SK-N-SH treated with all-trans-retinoic acid at 6 μM for 48 hours (cell line): ENCODE data around the gene UBXN10.

Experiments
- ATAC-seq: fragments of 200-7000 bp; cut with Tn5 transposase; 3 replicates; pipeline ENCODE4 v1.9.1; 2020; ENCODE audit warnings: mild to moderate bottlenecking, moderate library complexity
- ARNTL ChIP-seq: fragments of 450-650 bp; formaldehyde crosslinking; IDR thresholded peaks from 2 replicates; pipeline ENCODE4 v1.5.0; 2020; ENCODE audit warnings: low read depth, mild to moderate bottlenecking, moderate library complexity, borderline replicate concordance
- CSDC2 ChIP-seq: fragments of 250-450 bp; sonication (Bioruptor Pico); IDR thresholded peaks from 2 replicates; pipeline ENCODE4 v1.5.0; 2020; ENCODE audit warnings: mild to moderate bottlenecking, moderate library complexity
- ESRRG ChIP-seq: fragments of 250-450 bp; sonication (Bioruptor Pico); IDR thresholded peaks from 2 replicates; pipeline ENCODE4 v1.6.1; 2021; ENCODE audit warnings: mild to moderate bottlenecking
- GLIS3 ChIP-seq: fragments of 250-450 bp; sonication (Bioruptor Pico); IDR thresholded peaks from 2 replicates; pipeline ENCODE4 v1.5.0; 2020; ENCODE audit warnings: mild to moderate bottlenecking, moderate library complexity
- ISL1 ChIP-seq: fragments of 250-450 bp; sonication (Bioruptor Pico); IDR thresholded peaks from 2 replicates; pipeline ENCODE4 v2.1.2; 2022; ENCODE audit warnings: mild to moderate bottlenecking, moderate library complexity
- OSR1 ChIP-seq: fragments of 250-450 bp; sonication (Bioruptor Pico); IDR thresholded peaks from 2 replicates; pipeline ENCODE4 v1.8.0; 2022; ENCODE audit warnings: moderate library complexity, mild to moderate bottlenecking, inconsistent platforms
- PPARA ChIP-seq: fragments of 250-450 bp; sonication (Bioruptor Pico); IDR thresholded peaks from 2 replicates; pipeline ENCODE4 v1.5.0; 2020; ENCODE audit warnings: mild to moderate bottlenecking, borderline replicate concordance
- SNAI2 ChIP-seq: fragments of 250-450 bp; sonication (Bioruptor Pico); IDR thresholded peaks from 2 replicates; pipeline ENCODE4 v1.5.0; 2020; ENCODE audit warnings: mild to moderate bottlenecking, moderate library complexity
- TCF4 ChIP-seq: fragments of 250-450 bp; sonication (Bioruptor Pico); IDR thresholded peaks from 2 replicates; pipeline ENCODE4 v1.8.0; 2021; ENCODE audit warnings: mild to moderate bottlenecking, moderate library complexity, borderline replicate concordance
- ZC3H10 ChIP-seq: fragments of 250-450 bp; sonication (Bioruptor Pico); IDR thresholded peaks from 2 replicates; pipeline ENCODE4 v1.5.1; 2021; ENCODE audit warnings: mild to moderate bottlenecking, moderate library complexity
- ZFP3 ChIP-seq: fragments of 250-450 bp; sonication (Bioruptor Pico); IDR thresholded peaks from 2 replicates; pipeline ENCODE4 v1.5.0; 2020; ENCODE audit warnings: mild to moderate bottlenecking, moderate library complexity
- ZFP30 ChIP-seq: fragments of 450-650 bp; formaldehyde crosslinking; IDR thresholded peaks from 2 replicates; pipeline ENCODE4 v1.5.0; 2022; ENCODE audit warnings: mild to moderate bottlenecking, moderate library complexity
- ZNF565 ChIP-seq: fragments of 450-650 bp; formaldehyde crosslinking; conservative IDR thresholded peaks from 2 replicates; pipeline ENCODE4 v1.5.0; 2020; ENCODE audit warnings: low read depth, mild to moderate bottlenecking, moderate library complexity
- ZNF70 ChIP-seq: fragments of 450-650 bp; formaldehyde crosslinking; IDR thresholded peaks from 2 replicates; pipeline ENCODE4 v1.5.0; 2020; ENCODE audit warnings: mild to moderate bottlenecking, moderate library complexity
- ZNF8 ChIP-seq: fragments of 450-650 bp; formaldehyde crosslinking; IDR thresholded peaks from 2 replicates; pipeline ENCODE4 v1.5.0; 2020; ENCODE audit warnings: mild to moderate bottlenecking, moderate library complexity
- TF ChIP-seq, protein P1 (sequence below): fragments of 250-450 bp; sonication (Bioruptor Pico); IDR thresholded peaks from 2 replicates; pipeline ENCODE4 v1.8.0; 2020; ENCODE audit warnings: mild to moderate bottlenecking, moderate library complexity, borderline replicate concordance
- TF ChIP-seq, protein P2 (sequence below): fragments of 250-450 bp; sonication (Bioruptor Pico); IDR thresholded peaks from 2 replicates; pipeline ENCODE4 v1.5.0; 2020; ENCODE audit warnings: mild to moderate bottlenecking, moderate library complexity
- TF ChIP-seq, protein P3 (sequence below): fragments of 250-450 bp; sonication (Bioruptor Pico); IDR thresholded peaks from 2 replicates; pipeline ENCODE4 v1.5.1; 2020; ENCODE audit warnings: low read depth, mild to moderate bottlenecking, moderate library complexity
- TF ChIP-seq, protein P4 (sequence below): fragments of 250-450 bp; sonication (Bioruptor Pico); IDR thresholded peaks from 2 replicates; pipeline ENCODE4 v1.8.0; 2021; ENCODE audit warnings: low read depth, mild to moderate bottlenecking, moderate library complexity, borderline replicate concordance

UBXN10 gene

DNA sequence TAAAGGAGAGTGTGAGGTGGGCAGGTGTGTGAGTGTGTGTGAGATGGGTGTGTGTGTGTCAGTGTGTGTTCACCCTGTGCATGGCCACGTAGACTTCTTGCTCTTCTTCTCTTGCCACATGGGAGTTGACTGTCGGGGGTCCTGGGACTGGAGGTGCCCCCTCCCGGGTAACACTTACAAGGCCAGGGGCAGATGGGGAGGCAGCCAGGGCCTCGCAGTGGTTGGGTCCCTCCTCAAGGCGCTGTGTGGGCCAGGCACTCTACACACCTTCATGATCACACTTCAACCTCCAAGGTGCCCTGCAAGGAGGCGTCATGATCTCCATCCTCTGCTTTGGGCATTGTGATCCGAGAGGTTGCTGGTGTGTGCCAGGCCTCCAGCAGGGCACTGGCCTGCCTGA is 44.4 kb upstream of the UBXN10 start:
- TF ChIP-seq, protein P1, sequence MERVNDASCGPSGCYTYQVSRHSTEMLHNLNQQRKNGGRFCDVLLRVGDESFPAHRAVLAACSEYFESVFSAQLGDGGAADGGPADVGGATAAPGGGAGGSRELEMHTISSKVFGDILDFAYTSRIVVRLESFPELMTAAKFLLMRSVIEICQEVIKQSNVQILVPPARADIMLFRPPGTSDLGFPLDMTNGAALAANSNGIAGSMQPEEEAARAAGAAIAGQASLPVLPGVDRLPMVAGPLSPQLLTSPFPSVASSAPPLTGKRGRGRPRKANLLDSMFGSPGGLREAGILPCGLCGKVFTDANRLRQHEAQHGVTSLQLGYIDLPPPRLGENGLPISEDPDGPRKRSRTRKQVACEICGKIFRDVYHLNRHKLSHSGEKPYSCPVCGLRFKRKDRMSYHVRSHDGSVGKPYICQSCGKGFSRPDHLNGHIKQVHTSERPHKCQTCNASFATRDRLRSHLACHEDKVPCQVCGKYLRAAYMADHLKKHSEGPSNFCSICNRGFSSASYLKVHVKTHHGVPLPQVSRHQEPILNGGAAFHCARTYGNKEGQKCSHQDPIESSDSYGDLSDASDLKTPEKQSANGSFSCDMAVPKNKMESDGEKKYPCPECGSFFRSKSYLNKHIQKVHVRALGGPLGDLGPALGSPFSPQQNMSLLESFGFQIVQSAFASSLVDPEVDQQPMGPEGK (CRISPR knock-in tag) = no peak
- TF ChIP-seq SNAI2 (no peak), CSDC2 (no peak), ZC3H10 (CRISPR knock-in tag) (no peak), PPARA (no peak), ZNF70 (no peak), ZNF8 (no peak), OSR1 (no peak), GLIS3 (CRISPR knock-in tag) (no peak), ZFP3 (CRISPR knock-in tag) (no peak), ISL1 (CRISPR knock-in tag) (no peak), ARNTL (no peak), ESRRG (CRISPR knock-in tag) (no peak), ZNF565 (CRISPR knock-in tag) (no peak), TCF4 (CRISPR knock-in tag) (no peak)
- TF ChIP-seq, protein P2, sequence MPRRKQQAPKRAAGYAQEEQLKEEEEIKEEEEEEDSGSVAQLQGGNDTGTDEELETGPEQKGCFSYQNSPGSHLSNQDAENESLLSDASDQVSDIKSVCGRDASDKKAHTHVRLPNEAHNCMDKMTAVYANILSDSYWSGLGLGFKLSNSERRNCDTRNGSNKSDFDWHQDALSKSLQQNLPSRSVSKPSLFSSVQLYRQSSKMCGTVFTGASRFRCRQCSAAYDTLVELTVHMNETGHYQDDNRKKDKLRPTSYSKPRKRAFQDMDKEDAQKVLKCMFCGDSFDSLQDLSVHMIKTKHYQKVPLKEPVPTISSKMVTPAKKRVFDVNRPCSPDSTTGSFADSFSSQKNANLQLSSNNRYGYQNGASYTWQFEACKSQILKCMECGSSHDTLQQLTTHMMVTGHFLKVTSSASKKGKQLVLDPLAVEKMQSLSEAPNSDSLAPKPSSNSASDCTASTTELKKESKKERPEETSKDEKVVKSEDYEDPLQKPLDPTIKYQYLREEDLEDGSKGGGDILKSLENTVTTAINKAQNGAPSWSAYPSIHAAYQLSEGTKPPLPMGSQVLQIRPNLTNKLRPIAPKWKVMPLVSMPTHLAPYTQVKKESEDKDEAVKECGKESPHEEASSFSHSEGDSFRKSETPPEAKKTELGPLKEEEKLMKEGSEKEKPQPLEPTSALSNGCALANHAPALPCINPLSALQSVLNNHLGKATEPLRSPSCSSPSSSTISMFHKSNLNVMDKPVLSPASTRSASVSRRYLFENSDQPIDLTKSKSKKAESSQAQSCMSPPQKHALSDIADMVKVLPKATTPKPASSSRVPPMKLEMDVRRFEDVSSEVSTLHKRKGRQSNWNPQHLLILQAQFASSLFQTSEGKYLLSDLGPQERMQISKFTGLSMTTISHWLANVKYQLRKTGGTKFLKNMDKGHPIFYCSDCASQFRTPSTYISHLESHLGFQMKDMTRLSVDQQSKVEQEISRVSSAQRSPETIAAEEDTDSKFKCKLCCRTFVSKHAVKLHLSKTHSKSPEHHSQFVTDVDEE (CRISPR knock-in tag) = no peak
- TF ChIP-seq, protein P3, sequence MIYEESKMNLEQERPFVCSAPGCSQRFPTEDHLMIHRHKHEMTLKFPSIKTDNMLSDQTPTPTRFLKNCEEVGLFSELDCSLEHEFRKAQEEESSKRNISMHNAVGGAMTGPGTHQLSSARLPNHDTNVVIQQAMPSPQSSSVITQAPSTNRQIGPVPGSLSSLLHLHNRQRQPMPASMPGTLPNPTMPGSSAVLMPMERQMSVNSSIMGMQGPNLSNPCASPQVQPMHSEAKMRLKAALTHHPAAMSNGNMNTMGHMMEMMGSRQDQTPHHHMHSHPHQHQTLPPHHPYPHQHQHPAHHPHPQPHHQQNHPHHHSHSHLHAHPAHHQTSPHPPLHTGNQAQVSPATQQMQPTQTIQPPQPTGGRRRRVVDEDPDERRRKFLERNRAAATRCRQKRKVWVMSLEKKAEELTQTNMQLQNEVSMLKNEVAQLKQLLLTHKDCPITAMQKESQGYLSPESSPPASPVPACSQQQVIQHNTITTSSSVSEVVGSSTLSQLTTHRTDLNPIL (CRISPR knock-in tag) = no peak
- TF ChIP-seq, protein P4, sequence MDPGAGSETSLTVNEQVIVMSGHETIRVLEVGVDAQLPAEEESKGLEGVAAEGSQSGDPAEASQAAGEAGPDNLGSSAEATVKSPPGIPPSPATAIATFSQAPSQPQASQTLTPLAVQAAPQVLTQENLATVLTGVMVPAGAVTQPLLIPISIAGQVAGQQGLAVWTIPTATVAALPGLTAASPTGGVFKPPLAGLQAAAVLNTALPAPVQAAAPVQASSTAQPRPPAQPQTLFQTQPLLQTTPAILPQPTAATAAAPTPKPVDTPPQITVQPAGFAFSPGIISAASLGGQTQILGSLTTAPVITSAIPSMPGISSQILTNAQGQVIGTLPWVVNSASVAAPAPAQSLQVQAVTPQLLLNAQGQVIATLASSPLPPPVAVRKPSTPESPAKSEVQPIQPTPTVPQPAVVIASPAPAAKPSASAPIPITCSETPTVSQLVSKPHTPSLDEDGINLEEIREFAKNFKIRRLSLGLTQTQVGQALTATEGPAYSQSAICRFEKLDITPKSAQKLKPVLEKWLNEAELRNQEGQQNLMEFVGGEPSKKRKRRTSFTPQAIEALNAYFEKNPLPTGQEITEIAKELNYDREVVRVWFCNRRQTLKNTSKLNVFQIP (CRISPR knock-in tag) = no peak
- no peak for ATAC-seq

DNA sequence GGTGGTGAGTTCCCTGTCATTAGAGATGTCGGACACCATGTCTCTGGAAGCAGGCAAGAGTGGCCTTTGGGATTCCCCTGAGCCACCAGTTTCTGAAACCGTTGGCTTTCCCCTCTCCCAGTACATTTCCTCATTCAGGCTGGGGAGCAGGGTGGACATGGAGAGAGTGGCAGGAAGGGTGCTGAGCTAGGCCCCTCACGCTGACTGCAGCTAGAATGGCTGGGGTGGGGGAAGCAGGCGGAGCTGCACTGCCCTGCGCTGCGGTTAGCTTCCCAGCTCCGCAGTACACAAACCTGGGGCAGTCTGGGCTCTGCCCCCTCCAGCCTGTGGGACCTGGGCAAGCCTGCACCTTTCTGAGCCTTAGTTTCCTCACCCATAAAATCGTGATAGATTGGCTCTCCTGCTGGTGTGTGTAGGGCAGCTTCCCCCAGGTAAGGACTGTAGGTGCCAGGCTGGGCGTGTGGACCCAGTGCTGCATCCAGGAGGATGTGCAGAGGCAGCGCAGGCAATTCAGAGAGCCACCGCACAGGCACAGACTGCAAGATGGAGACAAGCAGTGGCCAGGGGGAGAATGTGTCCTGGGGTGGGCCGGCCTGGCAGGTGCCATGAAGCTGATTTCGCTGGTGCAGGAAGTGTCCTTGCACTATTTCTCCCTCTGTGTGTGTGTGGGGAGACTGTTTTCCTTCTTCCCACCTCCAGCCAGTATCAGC is 43.7 kb upstream of the UBXN10 start:
- ATAC-seq = no peak
- TF ChIP-seq PPARA (no peak), ZNF70 (no peak), ESRRG (CRISPR knock-in tag) (no peak), ZFP30 (CRISPR knock-in tag) (no peak), OSR1 (no peak)
- TF ChIP-seq, protein P2 (CRISPR knock-in tag) = no peak
- TF ChIP-seq, protein P1 (CRISPR knock-in tag) = no peak
